Ovary (tissue), 9 donors: ENCODE measurements around the gene DDIT3. TPM values are rescaled to one million over a fixed set of nuclear protein-coding genes. Genes with fewer than 3 reads are reported as not detected.
"Not testable (repeated sequence)": the region's sequence is repeated elsewhere in the genome, so short reads cannot be mapped to it uniquely, and the experiment has no call there.

Experiments used
- DNase-seq, 5 donors: peaks; one replicate each; pipeline ENCODE4 v3.0.0-alpha.2; 2019 to 2020
- H3K27ac ChIP-seq, 2 donors: fragments of 200-600 bp; one replicate each; pipeline versions ENCODE4 v1.5.1 to v1.8.0; 2019 to 2022
- H3K27me3 ChIP-seq: fragments of 200-600 bp; one replicate; pipeline ENCODE4 v1.8.0; 2022
- H3K36me3 ChIP-seq: fragments of 200-600 bp; sonication (generic); one replicate; pipeline ENCODE4 v1.5.1; 2019
- H3K4me1 ChIP-seq: one replicate; pipeline ENCODE4 v1.8.1; 2013; ENCODE audit warnings: mild to moderate bottlenecking, moderate library complexity; ENCODE audit not compliant: insufficient read depth
- H3K4me3 ChIP-seq: fragments of 200-600 bp; sonication (generic); one replicate; pipeline ENCODE4 v1.5.1; 2017
- H3K9me3 ChIP-seq, 2 donors: fragments of 200-600 bp in 1 of 2; sonication (generic) in 1 of 2; one replicate each; pipeline versions ENCODE4 v1.5.1 to v1.8.1; 2013 to 2019; ENCODE audit warnings: mild to moderate bottlenecking in 1 of 2, moderate library complexity in 1 of 2
- EP300 ChIP-seq: sonication (generic); formaldehyde crosslinking; IDR thresholded peaks from one replicate; pipeline ENCODE4 v1.6.1; 2017; ENCODE audit warnings: antibody characterized with exemption
- POLR2A ChIP-seq: fragments of 450-650 bp; IDR thresholded peaks from one replicate; pipeline ENCODE4 v1.6.1; 2017; ENCODE audit warnings: antibody characterized with exemption, mild to moderate bottlenecking, moderate library complexity
- WGBS, 3 donors: extraction: QIAGEN DNeasy Blood & Tissue Kit in 1 of 3; methylation state at CpG; one replicate each; pipeline versions ENCODE4 v1.1.5 to v1.1.7; 2013 to 2017; 5-methylcytosine and 5-hydroxymethylcytosine counted together
- intact Hi-C, 4 donors: fragments of 100-400 bp; cut with DNase I; formaldehyde crosslinking; loops; one replicate each; pipeline versions ENCODE4 v1.11.0 to v1.15.1; 2022 to 2023
- polyA plus RNA-seq, 2 donors: library from polyadenylated mRNA; stranded (reverse); fragments of 200-250 nt in 1 of 2; fragments of 350-450 nt in 1 of 2; fragmentation: Illumina TruSeq in 1 of 2; extraction: RNeasy Lipid Tissue Mini Kit (QIAGEN cat#74804) in 1 of 2; gene quantifications; one replicate each; pipeline ENCODE4 v1.2.3, GENCODE V29; 2013 to 2014
- total RNA-seq, 7 donors: library from RNA; depleted of rRNA in 2 of 7; stranded (reverse); fragments of >200 nt in 2 of 7; fragmentation: NEBNext Ultra II Directional in 3 of 7; extraction: Animal tissue kit (Norgen Biotek cat#: 25700) in 3 of 7; gene quantifications; one replicate each; pipeline versions ENCODE4 v1.1.0 to v1.2.4, GENCODE V29; 2016 to 2023
- TF ChIP-seq, protein P1 (sequence below), 3 donors: fragments of 450-650 bp in 2 of 3; fragments of 200-600 bp in 1 of 3; IDR thresholded peaks; one replicate each; pipeline versions ENCODE4 v1.5.1 to v1.8.0; 2016 to 2022; ENCODE audit warnings: antibody characterized with exemption in 3 of 3, mild to moderate bottlenecking in 1 of 3
- donor health status: DM: no; HTN: no; CAD: no; lungs with moderate emphysema.
- donor health status: DM: no; HTN: no; CAD: no.
- donor health status: Bipolar disorder and iron deficiency.
- donor health status: DM: yes; HTN: yes; CAD: no.
- donor health status: DM: no; HTN: no; CAD: no.
- donor health status: DM: yes; HTN: yes; CAD: no.

DDIT3 gene
- total and polyA plus RNA-seq, 9 donors: 22.1 to 84.9 (median 29.3) TPM

GRCh38 chr12:57513266-57513665 lies 7.0 kb downstream of the DDIT3 start:
- TF ChIP-seq EP300 (no peak), POLR2A (no peak)
- TF ChIP-seq, protein P1, sequence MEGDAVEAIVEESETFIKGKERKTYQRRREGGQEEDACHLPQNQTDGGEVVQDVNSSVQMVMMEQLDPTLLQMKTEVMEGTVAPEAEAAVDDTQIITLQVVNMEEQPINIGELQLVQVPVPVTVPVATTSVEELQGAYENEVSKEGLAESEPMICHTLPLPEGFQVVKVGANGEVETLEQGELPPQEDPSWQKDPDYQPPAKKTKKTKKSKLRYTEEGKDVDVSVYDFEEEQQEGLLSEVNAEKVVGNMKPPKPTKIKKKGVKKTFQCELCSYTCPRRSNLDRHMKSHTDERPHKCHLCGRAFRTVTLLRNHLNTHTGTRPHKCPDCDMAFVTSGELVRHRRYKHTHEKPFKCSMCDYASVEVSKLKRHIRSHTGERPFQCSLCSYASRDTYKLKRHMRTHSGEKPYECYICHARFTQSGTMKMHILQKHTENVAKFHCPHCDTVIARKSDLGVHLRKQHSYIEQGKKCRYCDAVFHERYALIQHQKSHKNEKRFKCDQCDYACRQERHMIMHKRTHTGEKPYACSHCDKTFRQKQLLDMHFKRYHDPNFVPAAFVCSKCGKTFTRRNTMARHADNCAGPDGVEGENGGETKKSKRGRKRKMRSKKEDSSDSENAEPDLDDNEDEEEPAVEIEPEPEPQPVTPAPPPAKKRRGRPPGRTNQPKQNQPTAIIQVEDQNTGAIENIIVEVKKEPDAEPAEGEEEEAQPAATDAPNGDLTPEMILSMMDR (IDR thresholded peaks at IDR 0.05): no peak
- Histone ChIP-seq H3K4me3 (no peak overlapping the region), H3K4me1 (no peaks in the 10 kb centered on the region), H3K27me3 (no peaks in the 10 kb centered on the region), H3K27ac (no peak overlapping the region), H3K36me3 (no peaks in the 10 kb centered on the region), H3K9me3 (no peaks in the 10 kb centered on the region)
- no peak for DNase-seq
- intact Hi-C loops: no loop called here
- 93 to 97% (median 94%) methylated on average over 5 of the region's 5 CpGs for WGBS, 3 donors

DNA sequence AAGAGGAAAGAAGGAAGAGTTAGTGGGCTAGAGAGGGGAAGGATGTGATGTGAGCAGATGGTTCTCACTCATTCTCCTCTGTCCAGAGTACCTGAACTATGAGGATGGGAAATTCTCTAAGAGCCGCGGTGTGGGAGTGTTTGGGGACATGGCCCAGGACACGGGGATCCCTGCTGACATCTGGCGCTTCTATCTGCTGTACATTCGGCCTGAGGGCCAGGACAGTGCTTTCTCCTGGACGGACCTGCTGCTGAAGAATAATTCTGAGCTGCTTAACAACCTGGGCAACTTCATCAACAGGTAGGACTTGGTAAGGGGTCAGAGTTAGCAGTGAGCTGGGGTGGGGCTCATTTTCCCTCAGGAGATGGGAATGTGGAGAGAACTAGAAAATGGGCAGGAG lies 7.6 kb downstream of the DDIT3 start:
- H3K36me3 ChIP-seq: no peaks in the 10 kb centered on the region

DNA sequence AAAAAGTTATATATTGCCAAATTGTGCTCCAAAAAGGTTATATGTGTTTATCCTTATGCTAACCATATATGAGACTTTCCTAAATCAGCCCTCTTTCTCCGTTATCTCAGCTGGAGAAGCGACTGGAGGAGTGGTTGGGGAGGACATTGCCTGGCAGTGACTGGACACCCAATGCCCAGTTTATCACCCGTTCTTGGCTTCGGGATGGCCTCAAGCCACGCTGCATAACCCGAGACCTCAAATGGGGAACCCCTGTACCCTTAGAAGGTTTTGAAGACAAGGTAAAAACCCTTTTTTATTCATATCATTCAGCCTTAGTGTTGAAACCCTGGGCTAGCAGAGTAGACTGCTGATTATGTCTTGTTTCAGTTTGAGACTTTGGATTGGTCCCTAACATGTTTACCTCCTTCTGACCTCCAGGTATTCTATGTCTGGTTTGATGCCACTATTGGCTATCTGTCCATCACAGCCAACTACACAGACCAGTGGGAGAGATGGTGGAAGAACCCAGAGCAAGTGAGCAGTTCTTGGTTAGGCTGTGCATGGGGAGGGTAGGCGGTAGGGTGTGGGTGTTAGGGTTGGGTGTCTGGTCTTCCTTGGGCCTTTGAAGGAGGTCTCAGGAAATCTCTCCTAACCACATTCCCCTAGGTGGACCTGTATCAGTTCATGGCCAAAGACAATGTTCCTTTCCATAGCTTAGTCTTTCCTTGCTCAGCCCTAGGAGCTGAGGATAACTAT lies 8.6 kb downstream of the DDIT3 start:
- Histone ChIP-seq H3K27ac (no peak overlapping the region), H3K27me3 (no peaks in the 10 kb centered on the region), H3K36me3 (no peaks in the 10 kb centered on the region), H3K4me1 (no peaks in the 10 kb centered on the region), H3K9me3 (no peaks in the 10 kb centered on the region), H3K4me3 (no peak overlapping the region)
- intact Hi-C loops: no loop called here
- DNase-seq: no peak
- 94 to 95% (median 95%) methylated on average over 7 of the region's 7 CpGs for WGBS, 3 donors
- TF ChIP-seq POLR2A: no peak
- TF ChIP-seq, protein P1 (IDR thresholded peaks at IDR 0.05): no peak
- TF ChIP-seq EP300: no peak

More for the DNA sequence above, 7.6 kb downstream of the DDIT3 start:
- no peaks in the 10 kb centered on the region for H3K4me1 ChIP-seq
- no peaks in the 10 kb centered on the region for H3K9me3 ChIP-seq
- TF ChIP-seq POLR2A (no peak), EP300 (no peak)
- TF ChIP-seq, protein P1 (IDR thresholded peaks at IDR 0.05): no peak
- 83 to 95% (median 89%) methylated on average over 6 of the region's 6 CpGs for WGBS, 3 donors
- no peak for DNase-seq
- H3K4me3 ChIP-seq: no peak overlapping the region
- intact Hi-C loops: no loop called here
- H3K27ac ChIP-seq: no peak overlapping the region
- H3K27me3 ChIP-seq: no peaks in the 10 kb centered on the region

GRCh38 chr12:57511161-57511560 lies 9.2 kb downstream of the DDIT3 start:
- H3K4me3 ChIP-seq: no peak overlapping the region
- TF ChIP-seq, protein P1 (IDR thresholded peaks at IDR 0.05): no peak
- TF ChIP-seq EP300: no peak
- TF ChIP-seq POLR2A: no peak
- H3K36me3 ChIP-seq: no peaks in the 10 kb centered on the region
- H3K27me3 ChIP-seq: no peaks in the 10 kb centered on the region
- intact Hi-C loops: no loop called here
- no peak overlapping the region for H3K27ac ChIP-seq
- no peaks in the 10 kb centered on the region for H3K9me3 ChIP-seq
- no peak for DNase-seq
- WGBS, 3 donors: 94 to 97% (median 96%) methylated on average over 4 of the region's 4 CpGs
- H3K4me1 ChIP-seq: no peaks in the 10 kb centered on the region

- H3K27ac ChIP-seq, H3K27me3 ChIP-seq, H3K4me3 ChIP-seq, intact Hi-C loops, H3K4me1 ChIP-seq, DNase-seq, H3K36me3 ChIP-seq, H3K9me3 ChIP-seq: not testable (repeated sequence)
- WGBS, 3 donors: 97% methylated on average over 17 to 22 of the region's 28 CpGs
Measured at GRCh38 chr12:57507796-57508195, 12.5 kb downstream of the DDIT3 start.

GRCh38 chr12:57506541-57506940 lies 13.8 kb downstream of the DDIT3 start:
- WGBS, 3 donors: 87 to 99% (median 98%) methylated on average over 4 of the region's 4 CpGs
- H3K9me3 ChIP-seq, H3K36me3 ChIP-seq, H3K27me3 ChIP-seq, H3K27ac ChIP-seq, DNase-seq, intact Hi-C loops, H3K4me3 ChIP-seq, H3K4me1 ChIP-seq: not testable (repeated sequence)

DNA sequence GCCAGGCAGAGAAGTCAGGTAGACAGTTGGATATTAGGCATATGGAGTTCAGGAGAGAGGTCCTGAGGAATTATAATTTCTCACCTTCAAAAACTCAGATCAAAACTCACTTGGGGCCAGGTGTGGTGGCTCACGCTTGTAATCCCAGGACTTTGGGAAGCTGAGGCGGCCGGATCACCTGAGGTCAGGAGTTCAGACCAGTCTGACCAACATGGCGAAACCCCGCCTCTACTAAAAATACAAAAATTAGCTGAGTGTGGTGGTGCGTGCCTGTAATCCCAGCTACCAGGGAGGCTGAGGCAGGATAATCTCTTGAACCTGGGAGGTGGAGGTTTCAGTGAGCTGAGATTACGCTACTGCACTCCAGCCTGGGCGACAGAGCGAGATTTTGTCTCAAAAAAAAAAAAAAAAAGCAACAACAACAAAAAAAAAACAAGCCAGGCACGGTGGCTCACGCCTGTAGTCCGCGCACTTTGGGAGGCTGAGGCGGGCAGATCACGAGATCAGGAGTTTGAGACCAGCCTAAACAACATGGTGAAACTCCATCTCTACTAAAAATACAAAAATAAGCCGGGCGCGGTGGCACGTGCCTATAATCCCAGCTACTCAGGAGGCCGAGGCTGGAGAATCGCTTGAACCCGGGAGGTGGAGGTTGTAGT lies 17.9 kb downstream of the DDIT3 start:
- H3K27me3 ChIP-seq, DNase-seq, H3K4me1 ChIP-seq, H3K36me3 ChIP-seq, H3K27ac ChIP-seq, H3K4me3 ChIP-seq, intact Hi-C loops, H3K9me3 ChIP-seq: not testable (repeated sequence)
- WGBS, 3 donors: 94 to 95% (median 95%) methylated on average over 22 of the region's 22 CpGs
